GM10248 (cell line): ENCODE data around the gene LIF.

Experiments
- CTCF ChIA-PET: fragments of 300-600 bp; sonication (Branson Sonifier 250); formaldehyde crosslinking; extraction: SDS; loops from one replicate; lab custom pipeline; 2021; ENCODE audit warnings: antibody characterized with exemption; lab: Yijun Ruan, JAX
- POLR2A ChIA-PET: fragments of 350-650 bp; sonication (Branson Sonifier 250); formaldehyde crosslinking; extraction: SDS; loops from one replicate; lab custom pipeline; 2020; ENCODE audit warnings: antibody characterized with exemption; lab: Yijun Ruan, JAX
- DNase-seq: peaks from one replicate; pipeline ENCODE4 v3.0.0; 2012; ENCODE audit errors: extremely low spot score
- CTCF ChIP-seq: IDR thresholded peaks from 2 replicates; pipeline ENCODE4 v1.5.1; 2012; ENCODE audit warnings: mild to moderate bottlenecking, low read depth; ENCODE audit errors: extremely low read depth, missing control alignments, control extremely low read depth

Gene LIF

DNA sequence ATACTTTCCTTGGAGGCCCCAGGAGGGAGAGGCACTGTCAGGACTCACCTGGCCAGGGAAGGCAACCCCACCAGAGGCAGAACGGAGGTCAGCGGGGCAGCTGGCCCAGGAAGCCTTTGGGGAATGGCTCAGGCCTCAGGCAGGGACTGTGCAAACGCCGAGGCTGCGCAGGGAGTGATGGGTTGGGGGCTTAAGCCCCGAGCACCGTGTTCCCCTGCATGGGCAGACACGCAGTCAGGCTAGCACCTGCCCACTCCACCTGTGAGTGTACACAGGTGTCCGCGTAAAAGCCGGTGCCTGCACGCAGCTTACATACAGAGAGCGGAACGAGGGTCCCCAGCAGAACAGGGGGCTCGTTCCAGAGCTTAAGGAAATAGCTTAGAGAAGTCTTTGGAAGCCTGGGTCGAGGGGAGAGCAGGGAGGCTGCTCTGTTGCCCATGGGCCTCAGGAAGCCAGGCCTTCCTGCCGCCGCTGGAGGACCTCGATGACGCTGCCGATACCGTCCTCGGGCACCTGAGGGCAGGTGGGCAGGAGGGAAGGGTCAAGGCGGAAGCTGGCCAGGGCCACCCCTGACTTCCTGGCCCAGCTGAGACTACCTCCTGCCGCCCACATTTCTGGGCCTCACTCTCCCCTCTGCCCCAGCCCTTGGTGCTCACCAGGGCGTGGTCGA lies 38.8 kb upstream of the LIF start:
- no peak for TF ChIP-seq CTCF
- CTCF ChIA-PET = interaction anchor here (0.8 to 10.0 kb wide), 16 partner anchors 9 to 235 kb away, joined by 3 to 268 read pairs (median 4); partner anchors contain the start of genes OSM, RNF215, SEC14L2 and TBC1D10A
- POLR2A ChIA-PET = no interaction called here
- DNase-seq = no peak

DNA sequence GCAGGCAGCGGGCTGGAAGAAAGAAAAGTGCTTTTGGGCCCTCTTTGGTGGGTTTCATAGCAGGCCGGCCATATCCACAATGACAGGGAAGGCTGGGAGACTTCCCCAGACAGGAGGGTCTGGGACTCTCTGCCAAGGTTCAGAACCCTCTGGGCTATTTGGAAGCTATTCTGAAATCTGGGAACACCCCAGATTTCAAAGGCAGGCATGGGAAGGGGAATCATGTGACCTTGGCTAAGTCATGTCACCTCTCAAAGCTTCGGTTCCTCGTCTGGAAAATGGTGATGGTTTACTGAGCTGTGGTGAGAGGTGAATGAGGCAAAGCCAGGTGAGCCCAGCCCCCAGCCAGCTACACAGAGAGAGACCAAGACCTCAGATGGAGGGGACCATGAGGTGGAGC lies 38.1 kb upstream of the LIF start:
- ChIA-PET CTCF (interaction anchor here (1.1 to 10.0 kb wide), 5 partner anchors 8 to 103 kb away, joined by 3 to 268 read pairs (median 10); partner anchors contain the start of genes OSM and RNF215), POLR2A (no interaction called here)

DNA sequence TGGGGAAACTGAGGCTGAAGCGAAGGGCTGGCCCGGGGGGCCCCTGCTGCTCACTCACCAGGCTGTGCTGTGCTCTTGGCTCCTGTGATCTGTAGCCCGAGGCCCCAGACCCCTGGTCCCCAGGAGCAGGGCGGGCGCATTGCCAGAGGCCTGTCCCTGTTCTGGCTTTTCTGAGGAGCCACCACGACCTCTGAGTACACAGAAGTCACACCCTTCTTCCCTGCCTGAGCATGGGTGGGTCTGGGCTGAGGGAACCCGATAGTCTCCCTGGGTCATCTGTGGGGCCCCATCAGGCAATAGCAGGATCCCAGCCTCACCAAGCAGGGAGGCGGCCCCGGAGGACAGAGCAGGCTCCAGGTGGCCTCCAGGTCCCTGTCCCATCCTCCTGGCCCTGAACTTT lies 37.6 kb upstream of the LIF start:
- ChIA-PET POLR2A (no interaction called here), CTCF (interaction anchor here (1.0 to 10.0 kb wide), 6 partner anchors 19 to 176 kb away, joined by 3 to 268 read pairs (median 8); partner anchors contain the start of gene OSM)
- TF ChIP-seq CTCF = no peak
- DNase-seq = no peak

More for the DNA sequence above, 38.1 kb upstream of the LIF start:
- no peak for DNase-seq
- TF ChIP-seq CTCF = no peak

GRCh38 chr22:30283342-30283741 lies 36.8 kb upstream of the LIF start:
- TF ChIP-seq CTCF = no peak
- ChIA-PET POLR2A (no interaction called here), CTCF (interaction anchor here (0.8 to 10.0 kb wide), 8 partner anchors 20 to 180 kb away, joined by 3 to 268 read pairs (median 4); no protein-coding TSS in a partner anchor)
- no peak for DNase-seq

DNA sequence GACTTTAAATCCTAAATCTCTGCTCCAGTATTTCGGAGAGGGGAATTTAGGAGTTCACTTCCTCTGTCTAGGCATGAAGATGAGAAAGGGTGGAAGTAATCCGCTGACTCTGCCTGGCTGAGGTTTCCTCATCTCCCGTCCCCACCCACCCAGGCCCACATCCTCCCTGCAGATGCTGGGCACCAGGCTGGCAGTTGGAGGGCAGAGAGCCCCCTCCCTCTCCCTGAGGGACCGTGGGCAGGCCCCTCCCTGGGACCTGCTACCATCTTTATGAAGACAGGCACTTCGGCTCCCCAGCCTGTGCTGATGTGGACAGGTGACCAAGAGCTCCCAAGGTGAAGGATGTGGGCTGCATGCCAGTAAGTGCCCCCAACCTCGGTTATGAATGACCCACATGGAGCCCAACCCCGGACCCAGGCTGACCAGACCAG lies 36.1 kb upstream of the LIF start:
- DNase-seq = no peak
- TF ChIP-seq CTCF = no peak
- CTCF ChIA-PET = interaction anchor here (0.8 to 10.0 kb wide), 7 partner anchors 19 to 179 kb away, joined by 3 to 268 read pairs (median 3); no protein-coding TSS in a partner anchor
- POLR2A ChIA-PET = interaction anchor here (0.5 kb wide), 1 partner anchor 36 kb away, joined by 4 read pairs; no protein-coding TSS in a partner anchor

- ChIA-PET CTCF (interaction anchor here (1.5 to 4.6 kb wide), 8 partner anchors 8 to 172 kb away, joined by 3 to 33 read pairs (median 5); partner anchors contain the start of gene CASTOR1), POLR2A (no interaction called here)
- TF ChIP-seq CTCF = no peak
- no peak for DNase-seq
These were observed 33.9 kb upstream of the LIF start for GRCh38 chr22:30280505-30280904.
